Neural cell (in vitro differentiated cells): Measurements from ENCODE around the gene STRIP1. TPM values are rescaled to one million over a fixed set of nuclear protein-coding genes. Genes with fewer than 3 reads are reported as not detected.
A peak's percentile ranks its signal among the peaks of the same experiment; 100 is the strongest.

Experiments used
- H2AFZ ChIP-seq: fragments of 200-600, 300-800 bp; sonication (generic), shearing (Covaris generic); 2 replicates; pipeline ENCODE4 v1.6.0; 2014; ENCODE audit warnings: low read depth, mild to moderate bottlenecking, antibody characterized with exemption, low read length, moderate library complexity
- H3F3A ChIP-seq: fragments of 200-600 bp; shearing (Covaris generic); 2 replicates; pipeline ENCODE4 v1.6.1; 2016; ENCODE audit warnings: mild to moderate bottlenecking, moderate library complexity, mixed read lengths, antibody characterized with exemption, low read length; ENCODE audit not compliant: insufficient read depth, poor library complexity, severe bottlenecking
- H3K27ac ChIP-seq: fragments of 200-600, 300-800 bp; sonication (generic), shearing (Covaris generic); 2 replicates; pipeline ENCODE4 v1.5.1; 2014; ENCODE audit warnings: mild to moderate bottlenecking, low read length, moderate library complexity
- H3K27me3 ChIP-seq: fragments of 300-800, 200-600 bp; sonication (generic), shearing (Covaris generic); 2 replicates; pipeline ENCODE4 v1.6.0; 2014; ENCODE audit warnings: mild to moderate bottlenecking, low read depth, low read length, moderate library complexity; ENCODE audit not compliant: insufficient read depth
- H3K36me3 ChIP-seq: fragments of 300-800, 200-600 bp; sonication (generic), shearing (Covaris generic); 2 replicates; pipeline ENCODE4 v1.5.1; 2014; ENCODE audit warnings: mild to moderate bottlenecking, antibody characterized with exemption, low read length, moderate library complexity; ENCODE audit not compliant: insufficient read depth
- H3K4me2 ChIP-seq: fragments of 300-800, 200-600 bp; sonication (generic), shearing (Covaris generic); 2 replicates; pipeline ENCODE4 v1.6.0; 2014; ENCODE audit warnings: mild to moderate bottlenecking, low read length
- H3K4me3 ChIP-seq: fragments of 300-800, 200-600 bp; sonication (generic), shearing (Covaris generic); 2 replicates; pipeline ENCODE4 v1.5.1; 2014; ENCODE audit warnings: mild to moderate bottlenecking, low read length, moderate library complexity
- H3K79me2 ChIP-seq: fragments of 200-600 bp; shearing (Covaris generic); replicated peaks from 2 replicates; pipeline ENCODE4 v1.6.0; 2014; ENCODE audit warnings: mild to moderate bottlenecking, low read length, moderate library complexity; ENCODE audit not compliant: insufficient read depth
- H3K9ac ChIP-seq: fragments of 300-800, 200-600 bp; sonication (generic), shearing (Covaris generic); 2 replicates; pipeline ENCODE4 v1.6.1; 2016; ENCODE audit warnings: mild to moderate bottlenecking, low read length, mixed read lengths
- H3K9me2 ChIP-seq: fragments of 200-600 bp; shearing (Covaris generic); 2 replicates; pipeline ENCODE4 v1.6.1; 2016; ENCODE audit warnings: mild to moderate bottlenecking, low read length, mixed read lengths; ENCODE audit not compliant: insufficient read depth
- H3K9me3 ChIP-seq: fragments of 200-600, 300-800 bp; sonication (generic), shearing (Covaris generic); 2 replicates; pipeline ENCODE4 v1.6.1; 2016; ENCODE audit warnings: mild to moderate bottlenecking, mixed run types, low read length, moderate library complexity, mixed read lengths
- H4K20me1 ChIP-seq: fragments of 200-600 bp; shearing (Covaris generic); 2 replicates; pipeline ENCODE4 v1.6.1; 2016; ENCODE audit warnings: mild to moderate bottlenecking, mixed run types; ENCODE audit not compliant: insufficient read depth
- EP300 ChIP-seq: fragments of 450-650 bp; conservative IDR thresholded peaks from 2 replicates; pipeline ENCODE4 v1.6.1; 2014; ENCODE audit warnings: antibody characterized with exemption, mild to moderate bottlenecking, moderate library complexity; ENCODE audit not compliant: poor library complexity, severe bottlenecking
- EZH2 ChIP-seq: fragments of 200-600, 300-800 bp; shearing (Covaris generic), sonication (generic); IDR thresholded peaks from 2 replicates; pipeline ENCODE4 v1.6.1; 2014; ENCODE audit warnings: antibody characterized with exemption, low read length, borderline replicate concordance, mild to moderate bottlenecking; ENCODE audit not compliant: insufficient read depth, poor library complexity, severe bottlenecking
- MXI1 ChIP-seq: fragments of 450-650 bp; conservative IDR thresholded peaks from 2 replicates; pipeline ENCODE4 v1.6.1; 2014; ENCODE audit warnings: antibody characterized with exemption, mild to moderate bottlenecking; ENCODE audit not compliant: poor library complexity, severe bottlenecking
- POLR2AphosphoS5 ChIP-seq: IDR thresholded peaks from 2 replicates; pipeline ENCODE4 v1.6.1; 2012
- RAD21 ChIP-seq: fragments of 450-650 bp; conservative IDR thresholded peaks from 2 replicates; pipeline ENCODE4 v1.6.1; 2014; ENCODE audit warnings: antibody characterized with exemption, mild to moderate bottlenecking, moderate library complexity
- SMC3 ChIP-seq: fragments of 450-650 bp; conservative IDR thresholded peaks from 2 replicates; pipeline ENCODE4 v1.6.1; 2014; ENCODE audit warnings: antibody characterized with exemption, mild to moderate bottlenecking, moderate library complexity; ENCODE audit not compliant: poor library complexity
- TAF1 ChIP-seq: IDR thresholded peaks from 2 replicates; pipeline ENCODE4 v1.6.1; 2012; ENCODE audit warnings: low read depth
- polyA plus RNA-seq: library from polyadenylated mRNA; depleted of rRNA; stranded (reverse); fragments of >200 nt; gene quantifications from 2 replicates; pipeline ENCODE4 v1.2.3, GENCODE V29; 2014
- TF ChIP-seq, protein P1 (sequence below): IDR thresholded peaks from 2 replicates; pipeline ENCODE4 v1.6.1; 2012; ENCODE audit warnings: borderline replicate concordance
- TF ChIP-seq, protein P2 (sequence below): fragments of 450-650 bp; IDR thresholded peaks from 2 replicates; pipeline ENCODE4 v1.5.1; 2014; ENCODE audit warnings: antibody characterized with exemption, mild to moderate bottlenecking, moderate library complexity; ENCODE audit not compliant: poor library complexity, severe bottlenecking

STRIP1 gene
- polyA plus RNA-seq, 1 donor from 2014 or later: 178 TPM

DNA sequence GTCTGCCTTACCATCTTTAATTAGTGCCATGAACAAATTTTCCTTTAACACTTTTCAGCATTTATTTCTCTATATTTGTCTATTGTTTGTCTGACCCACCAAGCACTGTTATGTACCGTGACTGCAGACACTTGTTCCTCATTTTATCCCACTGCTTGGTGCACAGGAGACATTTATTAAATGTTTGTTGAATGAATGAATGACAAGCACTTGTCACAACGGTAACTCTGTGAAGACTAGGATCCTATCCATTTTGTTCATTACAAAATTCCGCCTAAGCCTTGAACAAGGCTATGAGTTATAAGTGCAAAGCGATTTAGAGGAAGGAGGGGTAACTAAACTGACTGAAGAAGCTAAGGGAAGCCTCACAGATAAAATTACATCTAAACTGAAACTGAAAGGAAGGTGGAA is 379 bp upstream of the STRIP1 start:
- H4K20me1 ChIP-seq: no peaks in the 10 kb centered on the region
- H3K27ac ChIP-seq: peak overlapping the region; percentile 93
- no peaks in the 10 kb centered on the region for H3K9me3 ChIP-seq
- H3K4me3 ChIP-seq: peak overlapping the region; percentile 95
- H3K9me2 ChIP-seq: no peaks in the 10 kb centered on the region
- H3K4me2 ChIP-seq: peak overlapping the region; percentile 53
- H3K9ac ChIP-seq: peak overlapping the region; percentile 97
- H2AFZ ChIP-seq: peak overlapping the region; percentile 96
- peaks cover 27% of the 10 kb centered on the region for H3K79me2 ChIP-seq
- TF ChIP-seq EP300 (no peak), SMC3 (no peak), TAF1 (no peak), MXI1 (no peak), EZH2 (no peak), POLR2AphosphoS5 (no peak), RAD21 (no peak)
- TF ChIP-seq, protein P1, sequence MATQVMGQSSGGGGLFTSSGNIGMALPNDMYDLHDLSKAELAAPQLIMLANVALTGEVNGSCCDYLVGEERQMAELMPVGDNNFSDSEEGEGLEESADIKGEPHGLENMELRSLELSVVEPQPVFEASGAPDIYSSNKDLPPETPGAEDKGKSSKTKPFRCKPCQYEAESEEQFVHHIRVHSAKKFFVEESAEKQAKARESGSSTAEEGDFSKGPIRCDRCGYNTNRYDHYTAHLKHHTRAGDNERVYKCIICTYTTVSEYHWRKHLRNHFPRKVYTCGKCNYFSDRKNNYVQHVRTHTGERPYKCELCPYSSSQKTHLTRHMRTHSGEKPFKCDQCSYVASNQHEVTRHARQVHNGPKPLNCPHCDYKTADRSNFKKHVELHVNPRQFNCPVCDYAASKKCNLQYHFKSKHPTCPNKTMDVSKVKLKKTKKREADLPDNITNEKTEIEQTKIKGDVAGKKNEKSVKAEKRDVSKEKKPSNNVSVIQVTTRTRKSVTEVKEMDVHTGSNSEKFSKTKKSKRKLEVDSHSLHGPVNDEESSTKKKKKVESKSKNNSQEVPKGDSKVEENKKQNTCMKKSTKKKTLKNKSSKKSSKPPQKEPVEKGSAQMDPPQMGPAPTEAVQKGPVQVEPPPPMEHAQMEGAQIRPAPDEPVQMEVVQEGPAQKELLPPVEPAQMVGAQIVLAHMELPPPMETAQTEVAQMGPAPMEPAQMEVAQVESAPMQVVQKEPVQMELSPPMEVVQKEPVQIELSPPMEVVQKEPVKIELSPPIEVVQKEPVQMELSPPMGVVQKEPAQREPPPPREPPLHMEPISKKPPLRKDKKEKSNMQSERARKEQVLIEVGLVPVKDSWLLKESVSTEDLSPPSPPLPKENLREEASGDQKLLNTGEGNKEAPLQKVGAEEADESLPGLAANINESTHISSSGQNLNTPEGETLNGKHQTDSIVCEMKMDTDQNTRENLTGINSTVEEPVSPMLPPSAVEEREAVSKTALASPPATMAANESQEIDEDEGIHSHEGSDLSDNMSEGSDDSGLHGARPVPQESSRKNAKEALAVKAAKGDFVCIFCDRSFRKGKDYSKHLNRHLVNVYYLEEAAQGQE: no peak
- TF ChIP-seq, protein P2, sequence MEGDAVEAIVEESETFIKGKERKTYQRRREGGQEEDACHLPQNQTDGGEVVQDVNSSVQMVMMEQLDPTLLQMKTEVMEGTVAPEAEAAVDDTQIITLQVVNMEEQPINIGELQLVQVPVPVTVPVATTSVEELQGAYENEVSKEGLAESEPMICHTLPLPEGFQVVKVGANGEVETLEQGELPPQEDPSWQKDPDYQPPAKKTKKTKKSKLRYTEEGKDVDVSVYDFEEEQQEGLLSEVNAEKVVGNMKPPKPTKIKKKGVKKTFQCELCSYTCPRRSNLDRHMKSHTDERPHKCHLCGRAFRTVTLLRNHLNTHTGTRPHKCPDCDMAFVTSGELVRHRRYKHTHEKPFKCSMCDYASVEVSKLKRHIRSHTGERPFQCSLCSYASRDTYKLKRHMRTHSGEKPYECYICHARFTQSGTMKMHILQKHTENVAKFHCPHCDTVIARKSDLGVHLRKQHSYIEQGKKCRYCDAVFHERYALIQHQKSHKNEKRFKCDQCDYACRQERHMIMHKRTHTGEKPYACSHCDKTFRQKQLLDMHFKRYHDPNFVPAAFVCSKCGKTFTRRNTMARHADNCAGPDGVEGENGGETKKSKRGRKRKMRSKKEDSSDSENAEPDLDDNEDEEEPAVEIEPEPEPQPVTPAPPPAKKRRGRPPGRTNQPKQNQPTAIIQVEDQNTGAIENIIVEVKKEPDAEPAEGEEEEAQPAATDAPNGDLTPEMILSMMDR: no peak
- no peaks in the 10 kb centered on the region for H3F3A ChIP-seq
- H3K36me3 ChIP-seq: peaks cover 6% of the 10 kb centered on the region
- H3K27me3 ChIP-seq: no peaks in the 10 kb centered on the region

DNA sequence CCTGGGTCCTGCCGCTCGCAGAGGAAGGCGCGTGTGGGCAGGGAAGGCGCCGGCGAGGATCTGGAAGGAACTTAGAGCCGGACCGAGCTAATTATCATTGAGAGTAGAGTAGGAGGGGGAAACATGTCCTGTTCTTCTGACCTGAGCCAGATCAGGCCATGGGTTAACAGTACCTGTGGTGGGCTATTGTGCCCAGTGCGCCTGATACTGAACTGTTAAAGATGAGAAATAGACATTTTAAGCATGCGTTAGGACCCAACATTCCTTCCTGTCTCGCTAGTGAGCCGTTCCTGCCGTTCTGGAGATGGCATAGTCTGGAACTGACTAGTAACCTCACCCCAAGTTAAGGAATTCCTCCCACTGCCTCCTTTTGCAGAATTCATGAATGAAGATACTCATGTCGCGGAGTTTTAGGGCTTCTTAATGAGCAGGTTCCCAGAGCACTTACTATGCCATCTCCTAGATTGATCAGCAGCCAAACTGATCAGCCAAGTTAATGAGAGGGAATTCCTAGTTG is 870 bp downstream of the STRIP1 start:
- peak overlapping the region; percentile 93 for H3K27ac ChIP-seq
- no peaks in the 10 kb centered on the region for H4K20me1 ChIP-seq
- H3K27me3 ChIP-seq: no peaks in the 10 kb centered on the region
- no peaks in the 10 kb centered on the region for H3K9me2 ChIP-seq
- peaks cover 27% of the 10 kb centered on the region for H3K79me2 ChIP-seq
- H3K4me2 ChIP-seq: peak overlapping the region; percentile 59
- peak overlapping the region; percentile 95 for H3K4me3 ChIP-seq
- H3K9me3 ChIP-seq: no peaks in the 10 kb centered on the region
- H3K36me3 ChIP-seq: peaks cover 13% of the 10 kb centered on the region
- peak overlapping the region; percentile 70 for H2AFZ ChIP-seq
- no peaks in the 10 kb centered on the region for H3F3A ChIP-seq
- peak; percentile 30 for TF ChIP-seq MXI1
- TF ChIP-seq, protein P1: no peak
- H3K9ac ChIP-seq: peak overlapping the region; percentile 97
